Colonic mucosa (tissue), 4 donors: ENCODE results near the gene BRINP1. TPM values are rescaled to one million over a fixed set of nuclear protein-coding genes. Genes with fewer than 3 reads are reported as not detected.

ENCODE experiments used
- DNase-seq: peaks from one replicate; pipeline ENCODE4 v3.0.0-alpha.2; 2020
- H3K27ac ChIP-seq: fragments of 200-600 bp; one replicate; pipeline ENCODE4 v1.8.0; 2021
- H3K27me3 ChIP-seq: fragments of 200-600 bp; one replicate; pipeline ENCODE4 v1.8.0; 2021
- H3K36me3 ChIP-seq: fragments of 200-600 bp; one replicate; pipeline ENCODE4 v1.8.0; 2021
- H3K4me1 ChIP-seq: fragments of 200-600 bp; one replicate; pipeline ENCODE4 v1.8.0; 2021; ENCODE audit warnings: mild to moderate bottlenecking
- H3K4me3 ChIP-seq: fragments of 200-600 bp; one replicate; pipeline ENCODE4 v1.8.0; 2021
- H3K9ac ChIP-seq, 2 donors: one replicate each; pipeline ENCODE4 v1.7.0; 2013; ENCODE audit warnings: control low read depth in 2 of 2, low read depth in 2 of 2, low read length in 2 of 2
- H3K9me3 ChIP-seq: fragments of 200-600 bp; one replicate; pipeline ENCODE4 v1.8.0; 2021
- CTCF ChIP-seq: fragments of 200-600 bp; IDR thresholded peaks from one replicate; pipeline ENCODE4 v1.8.0; 2022; ENCODE audit warnings: antibody characterized with exemption, mild to moderate bottlenecking
- intact Hi-C: fragments of 100-400 bp; cut with DNase I; formaldehyde crosslinking; loops from one replicate; pipeline ENCODE4 v1.14.1; 2022
- total RNA-seq, 2 donors: library from RNA; stranded (reverse); fragmentation: NEBNext Ultra II Directional in 1 of 2; extraction: Animal tissue kit (Norgen Biotek cat#: 25700) in 1 of 2; gene quantifications; one replicate each; pipeline ENCODE4 v1.2.1, GENCODE V29; 2021
- donor health status: healthy.
- donor health status: DM: no; HTN: no; CAD: no.
- donor health status: DM: no; HTN: no; CAD: no.

Gene BRINP1
- total RNA-seq, 2 donors from 2014 or later, result 0.10 to 0.13 TPM

- Histone ChIP-seq H3K9ac (no peak overlapping the region), H3K9me3 (no peaks in the 10 kb centered on the region), H3K27ac (no peak overlapping the region), H3K4me3 (no peak overlapping the region), H3K4me1 (no peaks in the 10 kb centered on the region), H3K36me3 (no peaks in the 10 kb centered on the region), H3K27me3 (no peaks in the 10 kb centered on the region)
- DNase-seq, result no peak
- intact Hi-C loops, result no loop called here
- no peak for TF ChIP-seq CTCF
Observed at GRCh38 chr9:119166096-119166495, 203.1 kb downstream of the BRINP1 start.

GRCh38 chr9:119165131-119165530 is 204.1 kb downstream of the BRINP1 start:
- intact Hi-C loops, result no loop called here
- TF ChIP-seq CTCF, result no peak
- Histone ChIP-seq H3K9ac (no peak overlapping the region), H3K27ac (no peak overlapping the region), H3K36me3 (no peaks in the 10 kb centered on the region), H3K4me3 (no peak overlapping the region), H3K4me1 (no peaks in the 10 kb centered on the region), H3K27me3 (no peaks in the 10 kb centered on the region), H3K9me3 (no peaks in the 10 kb centered on the region)
- DNase-seq, result no peak

GRCh38 chr9:119164716-119165115 is 204.5 kb downstream of the BRINP1 start:
- H3K9me3 ChIP-seq, result no peaks in the 10 kb centered on the region
- TF ChIP-seq CTCF, result no peak
- H3K27me3 ChIP-seq, result no peaks in the 10 kb centered on the region
- no peak for DNase-seq
- H3K4me1 ChIP-seq, result no peaks in the 10 kb centered on the region
- no peaks in the 10 kb centered on the region for H3K36me3 ChIP-seq
- H3K27ac ChIP-seq, result no peak overlapping the region
- H3K9ac ChIP-seq, result no peak overlapping the region
- no peak overlapping the region for H3K4me3 ChIP-seq
- intact Hi-C loops, result no loop called here

- Histone ChIP-seq H3K36me3 (no peaks in the 10 kb centered on the region), H3K4me1 (no peaks in the 10 kb centered on the region), H3K9me3 (no peaks in the 10 kb centered on the region), H3K4me3 (no peak overlapping the region), H3K9ac (no peak overlapping the region), H3K27ac (no peak overlapping the region), H3K27me3 (no peaks in the 10 kb centered on the region)
- DNase-seq, result no peak
- no peak for TF ChIP-seq CTCF
- intact Hi-C loops, result no loop called here
Observed at GRCh38 chr9:119160551-119160950, 208.7 kb downstream of the BRINP1 start.

GRCh38 chr9:119159386-119159785 is 209.8 kb downstream of the BRINP1 start:
- Histone ChIP-seq H3K27me3 (no peaks in the 10 kb centered on the region), H3K27ac (no peak overlapping the region), H3K9ac (no peak overlapping the region), H3K4me1 (no peaks in the 10 kb centered on the region), H3K4me3 (no peak overlapping the region), H3K36me3 (no peaks in the 10 kb centered on the region), H3K9me3 (no peaks in the 10 kb centered on the region)
- DNase-seq, result no peak
- no peak for TF ChIP-seq CTCF
- intact Hi-C loops, result no loop called here

GRCh38 chr9:119157196-119157595 is 212.0 kb downstream of the BRINP1 start:
- no peak overlapping the region for H3K27ac ChIP-seq
- H3K9me3 ChIP-seq, result no peaks in the 10 kb centered on the region
- H3K4me3 ChIP-seq, result no peak overlapping the region
- no peak for DNase-seq
- H3K36me3 ChIP-seq, result no peaks in the 10 kb centered on the region
- H3K4me1 ChIP-seq, result no peaks in the 10 kb centered on the region
- no peaks in the 10 kb centered on the region for H3K27me3 ChIP-seq
- intact Hi-C loops, result no loop called here
- no peak for TF ChIP-seq CTCF
- H3K9ac ChIP-seq, result no peak overlapping the region
